Heart right ventricle (tissue), 16 donors: ENCODE data around the gene UNC5CL. TPM values are rescaled to one million over a fixed set of nuclear protein-coding genes. Genes with fewer than 3 reads are reported as not detected.
"Not testable (repeated sequence)": the region's sequence is repeated elsewhere in the genome, so short reads cannot be mapped to it uniquely, and the experiment has no call there.

ENCODE experiments used
- ATAC-seq, 8 donors: fragments of 200-7000 bp; cut with Tn5 transposase; one replicate each; pipeline ENCODE4 v1.9.1; 2020; ENCODE audit warnings: mild to moderate bottlenecking in 8 of 8, moderate library complexity in 8 of 8, moderate number of reproducible peaks in 1 of 8
- DNase-seq, 2 donors: peaks; one replicate each; pipeline ENCODE4 v3.0.0-alpha.2; 2020
- H3K27ac ChIP-seq, 10 donors: fragments of 200-600 bp; sonication (generic) in 2 of 10; one replicate each; pipeline versions ENCODE4 v1.5.0 to v1.8.0; 2020 to 2022; ENCODE audit warnings: mild to moderate bottlenecking in 3 of 10
- H3K27me3 ChIP-seq, 7 donors: fragments of 200-600 bp; one replicate each; pipeline ENCODE4 v1.8.0; 2021 to 2022; ENCODE audit warnings: mild to moderate bottlenecking in 2 of 7
- H3K36me3 ChIP-seq, 9 donors: fragments of 200-600 bp; sonication (generic) in 1 of 9; one replicate each; pipeline versions ENCODE4 v1.5.0 to v1.8.0; 2020 to 2022; ENCODE audit warnings: mild to moderate bottlenecking in 2 of 9
- H3K4me1 ChIP-seq, 9 donors: fragments of 200-600 bp; sonication (generic) in 1 of 9; one replicate each; pipeline versions ENCODE4 v1.5.0 to v1.8.0; 2020 to 2022; ENCODE audit warnings: mild to moderate bottlenecking in 4 of 9
- H3K4me3 ChIP-seq, 10 donors: fragments of 200-600 bp; sonication (generic) in 2 of 10; one replicate each; pipeline versions ENCODE4 v1.5.0 to v1.8.0; 2020 to 2022; ENCODE audit warnings: mild to moderate bottlenecking in 7 of 10, moderate library complexity in 2 of 10
- H3K9me3 ChIP-seq, 11 donors: fragments of 200-600 bp in 10 of 11; sonication (generic) in 2 of 11; one replicate each; pipeline versions ENCODE4 v1.5.0 to v1.8.0; 2013 to 2022; ENCODE audit warnings: mild to moderate bottlenecking in 2 of 11, control low read depth in 1 of 11, moderate library complexity in 1 of 11
- WGBS, 2 donors: extraction: QIAGEN DNeasy Blood & Tissue Kit; methylation state at CpG; one replicate each; pipeline ENCODE4 v1.1.7; 2013; ENCODE audit warnings: inconsistent platforms in 1 of 2; 5-methylcytosine and 5-hydroxymethylcytosine counted together
- intact Hi-C, 10 donors: fragments of 100-400 bp; cut with DNase I; formaldehyde crosslinking; loops; one replicate each; pipeline versions ENCODE4 v1.11.1 to v1.14.2; 2022
- polyA plus RNA-seq, 2 donors: library from polyadenylated mRNA; stranded (reverse); fragments of 200-250 nt; gene quantifications; one replicate each; pipeline ENCODE4 v1.2.3, GENCODE V29; 2013
- total RNA-seq, 10 donors: library from RNA; stranded (reverse); fragmentation: NEBNext Ultra II Directional in 3 of 10; extraction: Animal tissue kit (Norgen Biotek cat#: 25700) in 3 of 10; gene quantifications; one replicate each; pipeline versions ENCODE4 v1.2.1 to v1.2.4, GENCODE V29; 2021 to 2023
- TF ChIP-seq, protein P1 (sequence below), 9 donors: fragments of 200-600 bp; sonication (generic) in 2 of 9; IDR thresholded peaks; one replicate each; pipeline versions ENCODE4 v1.5.0 to v1.8.0; 2021 to 2022; ENCODE audit warnings: antibody characterized with exemption in 9 of 9, mild to moderate bottlenecking in 5 of 9, moderate library complexity in 1 of 9
- donor health status: Arrhythmogenic right ventricular cardiomyopathy.
- donor health status: ischemic (EF 13 %, LVEDD 7.1; RV severe dilation, severe dysfunction).
- donor health status: healthy with polysubstance abuse.
- donor health status: DM: no; HTN: yes; CAD: no.
- donor health status: DM: no; HTN: no; CAD: no.
- donor health status: ischemic (EF 25% LVEDD 6.9; RV normal size, moderate dysfunction).
- donor health status: ischemic (EF 25% LVEDD 5.7; RV mildly dilated, moderate dysfunction).
- donor health status: healthy.
- donor health status: DM: yes; HTN: yes; CAD: no.
- donor health status: Ischemic cardiomyopathy.
- donor health status: ischemic (EF 35%, LVEDD 5.7; RV mildly dilated, moderate dysfunction).
- donor health status: nonischemic (EF 11% LVEDD 7.7; RV severe dilation, severe dysfunction).
- donor health status: DM: yes; HTN: yes; CAD: no.
- donor health status: PGD.
- donor health status: ischemic (EF 29% LVEDD 5.4; RV normal size, mild dysfunction).
- donor health status: nonischemic (EF 23%, LVEDD 6.1; RV moderate dilation, normal function).

The UNC5CL gene
- total and polyA plus RNA-seq, 12 donors = 0.19 to 1.9 (median 0.45) TPM

DNA sequence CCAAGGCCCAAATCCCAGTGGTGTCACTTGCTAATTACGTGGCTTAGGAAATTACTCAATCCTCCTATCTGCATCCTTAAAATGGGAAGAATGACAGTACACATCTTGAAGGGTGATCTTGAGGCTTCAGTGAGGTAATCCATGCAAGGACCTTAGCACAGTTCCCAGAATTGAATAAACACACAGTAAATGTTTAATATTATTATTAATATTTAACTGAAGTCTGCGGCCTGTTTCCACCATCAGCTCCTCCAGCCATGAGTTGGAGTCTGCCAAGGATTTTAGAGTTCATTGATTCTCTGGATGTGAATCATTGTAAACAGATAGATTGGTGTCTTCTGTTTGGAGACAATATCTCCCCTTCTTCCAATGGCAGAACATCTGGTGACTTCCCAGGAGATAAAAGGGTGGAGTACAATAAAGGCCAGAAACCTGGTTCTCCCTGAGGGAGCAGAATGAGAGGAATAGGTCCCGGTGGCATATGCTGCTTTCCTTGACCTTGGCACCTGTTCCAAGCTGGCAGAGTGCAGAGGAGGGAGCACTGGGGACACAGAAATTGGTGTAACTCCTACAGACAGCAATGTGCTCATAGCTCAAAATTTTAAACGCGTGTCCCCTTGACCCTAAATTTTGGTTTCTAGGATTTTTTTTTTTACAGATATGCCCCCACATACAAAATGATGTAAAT lies 25.4 kb downstream of the UNC5CL start:
- no peak for DNase-seq
- no peak for ATAC-seq
- no peaks in the 10 kb centered on the region for H3K36me3 ChIP-seq
- TF ChIP-seq, protein P1, sequence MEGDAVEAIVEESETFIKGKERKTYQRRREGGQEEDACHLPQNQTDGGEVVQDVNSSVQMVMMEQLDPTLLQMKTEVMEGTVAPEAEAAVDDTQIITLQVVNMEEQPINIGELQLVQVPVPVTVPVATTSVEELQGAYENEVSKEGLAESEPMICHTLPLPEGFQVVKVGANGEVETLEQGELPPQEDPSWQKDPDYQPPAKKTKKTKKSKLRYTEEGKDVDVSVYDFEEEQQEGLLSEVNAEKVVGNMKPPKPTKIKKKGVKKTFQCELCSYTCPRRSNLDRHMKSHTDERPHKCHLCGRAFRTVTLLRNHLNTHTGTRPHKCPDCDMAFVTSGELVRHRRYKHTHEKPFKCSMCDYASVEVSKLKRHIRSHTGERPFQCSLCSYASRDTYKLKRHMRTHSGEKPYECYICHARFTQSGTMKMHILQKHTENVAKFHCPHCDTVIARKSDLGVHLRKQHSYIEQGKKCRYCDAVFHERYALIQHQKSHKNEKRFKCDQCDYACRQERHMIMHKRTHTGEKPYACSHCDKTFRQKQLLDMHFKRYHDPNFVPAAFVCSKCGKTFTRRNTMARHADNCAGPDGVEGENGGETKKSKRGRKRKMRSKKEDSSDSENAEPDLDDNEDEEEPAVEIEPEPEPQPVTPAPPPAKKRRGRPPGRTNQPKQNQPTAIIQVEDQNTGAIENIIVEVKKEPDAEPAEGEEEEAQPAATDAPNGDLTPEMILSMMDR (IDR thresholded peaks at IDR 0.05) = no peak
- no peak overlapping the region for H3K27ac ChIP-seq
- WGBS, 2 donors = 90 to 94% methylated on average over 5 of the region's 5 CpGs
- H3K27me3 ChIP-seq = no peaks in the 10 kb centered on the region
- H3K9me3 ChIP-seq = peaks cover 0 to 4% (median 0%) of the 10 kb centered on the region in 11 donors
- intact Hi-C loops = no loop called here
- no peaks in the 10 kb centered on the region for H3K4me1 ChIP-seq
- H3K4me3 ChIP-seq = no peak overlapping the region

DNA sequence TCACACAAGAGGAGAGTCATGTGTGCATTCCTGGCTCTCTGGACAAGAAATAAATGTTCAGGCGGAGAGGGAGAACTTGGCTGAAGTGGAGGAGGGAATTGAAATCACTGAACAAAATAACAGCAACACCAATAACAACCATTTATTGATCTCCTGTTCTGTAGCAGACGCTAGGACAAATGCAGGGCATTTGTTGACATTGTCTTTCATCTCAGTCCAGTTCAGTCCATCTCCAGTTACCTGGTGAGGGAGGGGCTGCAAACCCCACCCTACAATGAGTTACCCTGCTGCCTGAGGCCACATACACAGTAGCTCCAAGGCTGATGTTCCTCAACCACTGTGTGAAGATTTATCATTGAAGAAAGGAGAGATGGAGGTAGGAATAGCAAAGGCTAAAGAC lies 27.3 kb downstream of the UNC5CL start:
- intact Hi-C loops = no loop called here
- TF ChIP-seq, protein P1 (IDR thresholded peaks at IDR 0.05) = no peak
- H3K36me3 ChIP-seq = no peaks in the 10 kb centered on the region
- H3K9me3 ChIP-seq = no peaks in the 10 kb centered on the region
- H3K27me3 ChIP-seq = no peaks in the 10 kb centered on the region
- no peaks in the 10 kb centered on the region for H3K4me1 ChIP-seq
- DNase-seq = no peak
- no peak overlapping the region for H3K4me3 ChIP-seq
- H3K27ac ChIP-seq = no peak overlapping the region
- ATAC-seq = no peak
- 82 to 83% methylated on average over 2 of the region's 2 CpGs for WGBS, 2 donors

DNA sequence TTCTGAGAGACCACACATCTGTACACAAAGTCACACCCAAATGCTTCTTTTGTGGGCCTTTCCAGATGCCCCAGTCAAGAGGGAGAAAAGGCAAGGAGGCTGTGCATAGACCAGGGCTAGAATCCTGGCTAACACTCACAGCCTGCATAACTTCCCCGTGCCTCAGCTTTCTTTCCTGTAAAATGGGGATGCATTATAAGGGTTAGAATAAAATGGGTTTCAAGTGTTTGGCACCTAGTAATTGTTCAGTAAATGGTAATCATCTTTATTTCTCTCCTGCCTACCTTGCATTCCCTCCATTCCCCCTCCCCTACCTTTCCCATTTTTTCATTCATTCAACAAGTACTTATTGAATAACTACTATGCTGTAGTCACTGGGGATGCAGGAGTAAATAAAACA lies 29.4 kb downstream of the UNC5CL start:
- ATAC-seq (no peak), DNase-seq (no peak)
- intact Hi-C loops = loop anchor here in 7 of 10 donors (5.0 to 10.0 kb wide), 2 partner anchors 55 to 58 kb away; no protein-coding TSS in a partner anchor
- WGBS, 2 donors = 96 to 100% methylated on average over 1 of the region's 1 CpG
- Histone ChIP-seq H3K9me3 (no peaks in the 10 kb centered on the region), H3K27ac (no peak overlapping the region), H3K4me1 (no peaks in the 10 kb centered on the region), H3K36me3 (no peaks in the 10 kb centered on the region), H3K27me3 (no peaks in the 10 kb centered on the region), H3K4me3 (no peak overlapping the region)
- TF ChIP-seq, protein P1 (IDR thresholded peaks at IDR 0.05) = no peak

DNA sequence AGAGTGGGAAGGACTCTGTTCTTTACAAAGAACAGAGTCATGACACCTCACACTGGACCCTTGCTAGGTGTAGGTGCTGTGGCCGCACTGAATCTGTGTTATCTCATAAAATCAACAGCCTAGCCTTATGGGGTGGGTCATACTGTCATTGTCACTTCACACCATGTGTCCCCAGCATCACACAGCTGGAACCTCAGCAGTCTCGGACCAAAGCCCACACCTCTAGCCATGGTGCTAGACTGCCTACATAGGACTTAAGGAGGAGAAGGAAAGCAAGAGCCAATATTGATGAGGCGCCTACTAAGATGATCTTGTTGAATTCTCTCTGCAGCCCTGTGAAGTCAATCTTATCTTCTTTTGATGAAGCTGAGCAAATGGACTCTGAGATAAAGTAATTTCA lies 31.0 kb downstream of the UNC5CL start:
- no peaks in the 10 kb centered on the region for H3K36me3 ChIP-seq
- intact Hi-C loops = loop anchor here in 7 of 10 donors (5.0 to 10.0 kb wide), 2 partner anchors 57 to 59 kb away; no protein-coding TSS in a partner anchor
- 87 to 88% methylated on average over 3 of the region's 3 CpGs for WGBS, 2 donors
- H3K27me3 ChIP-seq = no peaks in the 10 kb centered on the region
- H3K9me3 ChIP-seq = no peaks in the 10 kb centered on the region
- no peak for ATAC-seq
- H3K27ac ChIP-seq = no peak overlapping the region
- no peaks in the 10 kb centered on the region for H3K4me1 ChIP-seq
- no peak for DNase-seq
- TF ChIP-seq, protein P1 (IDR thresholded peaks at IDR 0.05) = no peak
- no peak overlapping the region for H3K4me3 ChIP-seq

DNA sequence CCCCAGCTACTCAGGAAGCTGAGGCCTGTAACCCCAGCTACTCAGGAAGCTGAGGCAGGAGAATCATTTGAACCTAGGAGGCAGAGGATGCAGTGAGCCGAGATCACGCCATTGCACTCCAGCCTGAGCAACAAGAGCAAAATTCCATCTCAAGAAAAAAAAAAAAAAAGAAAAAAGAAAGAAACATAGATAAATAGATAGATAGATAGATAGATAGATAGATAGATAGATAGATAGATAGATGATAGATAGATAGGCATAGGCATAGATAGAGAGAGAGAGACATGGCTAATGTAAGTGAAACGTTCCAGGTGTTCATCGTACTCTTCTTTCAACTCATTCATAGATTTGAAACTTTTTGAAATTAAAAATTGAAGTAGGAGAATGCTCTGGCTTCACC lies 32.0 kb downstream of the UNC5CL start:
- peaks cover 0 to 10% (median 0%) of the 10 kb centered on the region in 7 donors for H3K27me3 ChIP-seq
- DNase-seq, H3K4me1 ChIP-seq, H3K36me3 ChIP-seq, ATAC-seq, H3K9me3 ChIP-seq, H3K27ac ChIP-seq, H3K4me3 ChIP-seq: not testable (repeated sequence)
- WGBS, 2 donors = 93 to 94% methylated on average over 4 of the region's 4 CpGs
- intact Hi-C loops = loop anchor here in 7 of 10 donors (5.0 to 10.0 kb wide), 2 partner anchors 58 to 60 kb away; no protein-coding TSS in a partner anchor
